ENCODE data around the gene ERICH4.
"Not testable (repeated sequence)": the region's sequence is repeated elsewhere in the genome, so short reads cannot be mapped to it uniquely, and the experiment has no call there.

Gene ERICH4

GRCh38 chr19:41478875-41479756, 36.2 kb downstream of the ERICH4 start:
- no peak for DNase-seq (ENCODE audit: low read depth)

DNA sequence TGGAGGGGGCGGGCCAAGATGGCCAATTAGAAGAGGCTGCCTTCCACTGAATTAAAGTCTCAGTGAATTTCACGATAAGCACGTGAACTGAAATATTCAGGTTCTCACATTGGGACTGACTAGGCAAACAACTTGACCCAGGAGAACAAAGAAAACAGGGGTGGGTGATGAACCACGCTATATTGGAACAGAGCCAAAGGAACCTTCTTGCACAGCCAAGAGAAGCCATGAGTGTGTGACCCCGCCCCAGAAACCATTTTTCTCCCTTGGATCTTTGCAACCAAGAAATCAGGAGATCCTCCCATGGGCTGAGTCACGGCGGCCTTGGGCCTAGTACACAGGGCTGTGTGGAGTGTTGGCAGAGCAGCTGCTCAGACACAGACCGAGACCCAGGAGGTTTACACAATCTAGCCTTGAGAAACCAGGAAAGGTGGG, 36.8 kb downstream of the ERICH4 start:
- DNase-seq (ENCODE audit: low read depth): no peak

DNA sequence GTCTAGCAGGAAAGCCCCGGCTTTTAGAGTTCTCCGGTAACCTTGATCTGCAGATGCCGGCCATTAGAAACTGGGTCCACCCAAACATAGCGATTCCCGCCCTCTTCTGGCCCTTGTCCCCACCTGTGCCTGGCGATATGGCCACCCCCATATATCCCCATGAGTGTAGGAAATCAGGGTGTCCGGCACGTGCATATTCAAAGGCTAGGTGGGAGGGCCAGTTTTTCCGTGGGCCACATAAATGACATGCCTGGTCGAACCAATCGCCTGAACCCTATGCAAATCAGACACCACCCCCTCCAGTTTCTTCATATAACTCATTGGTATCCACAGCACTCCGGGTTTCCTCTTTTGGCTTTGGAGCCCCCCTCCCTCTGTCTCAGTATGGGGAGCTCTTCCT, 37.4 kb downstream of the ERICH4 start:
- DNase-seq (ENCODE audit: low read depth): no peak

GRCh38 chr19:41484822-41485221, 41.9 kb downstream of the ERICH4 start:
- no peak for DNase-seq (ENCODE audit: low read depth)

- DNase-seq (ENCODE audit: low read depth): not testable (repeated sequence)
Measured at GRCh38 chr19:41486953-41487352, 44.0 kb downstream of the ERICH4 start.

DNA sequence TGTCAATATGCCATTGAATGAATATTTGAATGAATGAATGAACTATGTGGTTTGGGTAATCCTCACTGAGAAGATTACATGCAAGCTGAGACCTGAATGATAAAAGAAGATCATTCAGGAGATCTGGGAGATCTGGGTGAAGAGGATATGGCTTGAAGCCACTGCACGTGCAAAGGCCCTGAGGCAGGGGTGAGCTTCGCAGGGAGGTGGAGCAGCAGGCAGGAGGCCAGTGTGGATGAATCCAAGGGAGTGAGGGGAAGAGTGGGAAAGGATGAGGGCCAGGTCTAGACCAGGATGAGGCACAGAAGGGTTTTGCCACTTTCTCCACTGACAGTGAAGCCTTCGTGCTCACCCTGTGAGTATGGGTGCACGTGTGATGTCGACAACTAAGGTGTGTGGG, 49.9 kb downstream of the ERICH4 start:
- no peak for DNase-seq (ENCODE audit: low read depth)
